Natural killer cell (primary cell): ENCODE measurements around the gene PRRT2. TPM values are rescaled to one million over a fixed set of nuclear protein-coding genes. Genes with fewer than 3 reads are reported as not detected.
"Not testable (repeated sequence)": the region's sequence is repeated elsewhere in the genome, so short reads cannot be mapped to it uniquely, and the experiment has no call there.

ENCODE experiments used
- ATAC-seq, 3 donors: fragments of 150-1000 bp in 2 of 3; fragments of 200-7000 bp in 1 of 3; cut with Tn5 transposase; 1 replicate in 1 of 3; 2 replicates in 2 of 3; pipeline ENCODE4 v1.10.0; 2021; ENCODE audit warnings: mild to moderate bottlenecking in 2 of 3, moderate library complexity in 2 of 3
- DNase-seq, 2 donors: peaks; one replicate each; pipeline versions ENCODE4 v3.0.0 to v3.0.0-alpha.2; 2013 to 2021; ENCODE audit warnings: mixed read lengths in 1 of 2
- H3K27ac ChIP-seq: one replicate; pipeline ENCODE4 v1.5.1; 2013; ENCODE audit warnings: mild to moderate bottlenecking, low read length
- H3K27me3 ChIP-seq: one replicate; pipeline ENCODE4 v1.6.1; 2013; ENCODE audit warnings: low read length; ENCODE audit not compliant: control insufficient read depth, insufficient read depth
- H3K36me3 ChIP-seq: one replicate; pipeline ENCODE4 v1.6.1; 2013; ENCODE audit warnings: low read length; ENCODE audit not compliant: control insufficient read depth, insufficient read depth
- H3K4me1 ChIP-seq: one replicate; pipeline ENCODE4 v1.6.1; 2013; ENCODE audit warnings: low read length; ENCODE audit not compliant: control insufficient read depth, insufficient read depth
- H3K4me3 ChIP-seq: one replicate; pipeline ENCODE4 v1.5.1; 2013; ENCODE audit warnings: low read length
- H3K9me3 ChIP-seq: one replicate; pipeline ENCODE4 v1.6.1; 2013; ENCODE audit warnings: low read length; ENCODE audit not compliant: control insufficient read depth, insufficient read depth
- H3K27ac Mint-ChIP-seq, 2 donors: one replicate each; pipeline ENCODE4 v1.8.0; 2022; ENCODE audit warnings: mild to moderate bottlenecking in 2 of 2, mixed read lengths in 2 of 2, moderate library complexity in 1 of 2
- H3K27me3 Mint-ChIP-seq, 2 donors: one replicate each; pipeline ENCODE4 v1.8.0; 2022; ENCODE audit warnings: low read depth in 2 of 2, mixed read lengths in 2 of 2
- H3K36me3 Mint-ChIP-seq: one replicate; pipeline ENCODE4 v1.8.0; 2022; ENCODE audit warnings: mixed read lengths
- H3K4me1 Mint-ChIP-seq, 2 donors: one replicate each; pipeline ENCODE4 v1.8.0; 2022; ENCODE audit warnings: mixed read lengths in 2 of 2
- H3K4me3 Mint-ChIP-seq: one replicate; pipeline ENCODE4 v1.8.0; 2022; ENCODE audit warnings: mild to moderate bottlenecking, moderate library complexity, mixed read lengths
- H3K9me3 Mint-ChIP-seq, 2 donors: one replicate each; pipeline ENCODE4 v1.8.0; 2022; ENCODE audit warnings: mixed read lengths in 2 of 2
- WGBS: methylation state at CpG from one replicate; pipeline ENCODE4 v1.1.7; 2013; ENCODE audit warnings: missing lambda C conversion rate; ENCODE audit not compliant: insufficient coverage; 5-methylcytosine and 5-hydroxymethylcytosine counted together
- intact Hi-C: fragments of 100-400 bp; cut with micrococcal nuclease; formaldehyde crosslinking; loops from one replicate; pipeline ENCODE4 v1.14.2; 2022
- total RNA-seq, 4 donors: library from RNA; stranded (reverse); fragments of 120-200 nt in 1 of 4; gene quantifications; one replicate each; pipeline versions ENCODE4 v1.2.3 to v1.2.4, GENCODE V29; 2013 to 2022
- TF ChIP-seq, protein P1 (sequence below): fragments of 200-600 bp; IDR thresholded peaks from one replicate; pipeline ENCODE4 v1.8.0; 2022; ENCODE audit warnings: antibody characterized with exemption

The PRRT2 gene
- total RNA-seq, 3 donors from 2014 or later (not counting 1 experiment from before 2014, with no cell fraction given): 0.70 to 1.4 (median 0.91) TPM

DNA sequence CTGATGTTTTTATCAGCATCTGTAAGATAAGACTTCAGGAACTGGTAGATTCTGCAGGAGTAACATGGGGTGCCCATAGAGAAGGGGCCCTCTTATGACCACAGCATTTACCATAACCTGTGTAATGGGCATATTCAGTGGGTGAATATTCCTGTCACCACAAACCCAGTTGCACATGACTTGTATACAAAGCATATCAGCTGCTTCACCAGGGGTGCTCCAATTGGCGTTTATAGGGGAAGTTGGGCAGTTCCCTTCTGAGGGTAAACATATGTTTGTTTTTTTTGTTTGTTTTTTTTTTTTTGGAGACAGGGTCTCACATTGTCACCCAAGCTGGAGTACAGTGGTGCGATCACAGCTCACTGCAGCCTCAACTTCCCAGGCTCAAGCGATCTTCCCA, 45.4 kb upstream of the PRRT2 start:
- Mint-ChIP-seq H3K27ac (no peak overlapping the region), H3K4me3 (no peak overlapping the region), H3K27me3 (peaks cover 0 to 2% of the 10 kb centered on the region in 2 donors), H3K9me3 (no peaks in the 10 kb centered on the region), H3K4me1 (peaks cover 9 to 10% of the 10 kb centered on the region in 2 donors), H3K36me3 (no peaks in the 10 kb centered on the region)
- H3K36me3 ChIP-seq: no peaks in the 10 kb centered on the region
- no peak for DNase-seq
- WGBS: 81% methylated on average over 3 of the region's 3 CpGs
- intact Hi-C loops: no loop called here
- peaks cover 14% of the 10 kb centered on the region for H3K4me1 ChIP-seq
- no peak for ATAC-seq
- no peak overlapping the region for H3K4me3 ChIP-seq
- H3K27ac ChIP-seq: no peak overlapping the region
- no peaks in the 10 kb centered on the region for H3K9me3 ChIP-seq
- no peaks in the 10 kb centered on the region for H3K27me3 ChIP-seq
- TF ChIP-seq, protein P1, sequence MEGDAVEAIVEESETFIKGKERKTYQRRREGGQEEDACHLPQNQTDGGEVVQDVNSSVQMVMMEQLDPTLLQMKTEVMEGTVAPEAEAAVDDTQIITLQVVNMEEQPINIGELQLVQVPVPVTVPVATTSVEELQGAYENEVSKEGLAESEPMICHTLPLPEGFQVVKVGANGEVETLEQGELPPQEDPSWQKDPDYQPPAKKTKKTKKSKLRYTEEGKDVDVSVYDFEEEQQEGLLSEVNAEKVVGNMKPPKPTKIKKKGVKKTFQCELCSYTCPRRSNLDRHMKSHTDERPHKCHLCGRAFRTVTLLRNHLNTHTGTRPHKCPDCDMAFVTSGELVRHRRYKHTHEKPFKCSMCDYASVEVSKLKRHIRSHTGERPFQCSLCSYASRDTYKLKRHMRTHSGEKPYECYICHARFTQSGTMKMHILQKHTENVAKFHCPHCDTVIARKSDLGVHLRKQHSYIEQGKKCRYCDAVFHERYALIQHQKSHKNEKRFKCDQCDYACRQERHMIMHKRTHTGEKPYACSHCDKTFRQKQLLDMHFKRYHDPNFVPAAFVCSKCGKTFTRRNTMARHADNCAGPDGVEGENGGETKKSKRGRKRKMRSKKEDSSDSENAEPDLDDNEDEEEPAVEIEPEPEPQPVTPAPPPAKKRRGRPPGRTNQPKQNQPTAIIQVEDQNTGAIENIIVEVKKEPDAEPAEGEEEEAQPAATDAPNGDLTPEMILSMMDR: no peak

DNA sequence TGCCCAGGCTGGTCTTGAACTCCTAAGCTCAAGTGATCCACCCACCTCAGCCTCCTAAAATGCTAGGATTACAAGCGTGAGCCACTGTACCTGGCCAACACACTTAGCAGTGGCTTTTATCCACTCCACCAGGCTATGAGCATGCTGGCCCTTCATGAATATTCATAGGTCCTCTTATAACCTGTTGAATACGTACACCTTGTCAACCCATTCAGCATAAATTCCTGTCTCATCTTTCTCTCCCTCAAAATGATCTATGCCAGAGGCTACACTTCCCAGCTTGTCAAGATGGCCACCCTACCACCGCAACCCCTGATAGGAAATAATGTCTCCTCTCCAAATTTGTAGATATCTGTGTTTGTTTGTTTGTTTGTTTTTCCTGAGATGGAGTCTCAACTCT, 44.9 kb upstream of the PRRT2 start:
- Histone ChIP-seq H3K9me3 (no peaks in the 10 kb centered on the region), H3K4me1 (peaks cover 14% of the 10 kb centered on the region), H3K36me3 (no peaks in the 10 kb centered on the region), H3K27ac (no peak overlapping the region), H3K27me3 (no peaks in the 10 kb centered on the region), H3K4me3 (no peak overlapping the region)
- ATAC-seq: no peak
- DNase-seq: no peak
- H3K4me1 Mint-ChIP-seq: peaks cover 9 to 10% of the 10 kb centered on the region in 2 donors
- intact Hi-C loops: no loop called here
- H3K9me3 Mint-ChIP-seq: no peaks in the 10 kb centered on the region
- no peak overlapping the region for H3K4me3 Mint-ChIP-seq
- no peaks in the 10 kb centered on the region for H3K36me3 Mint-ChIP-seq
- WGBS: 94% methylated on average over 2 of the region's 3 CpGs
- no peak overlapping the region for H3K27ac Mint-ChIP-seq
- TF ChIP-seq, protein P1: no peak
- H3K27me3 Mint-ChIP-seq: peaks cover 0 to 2% of the 10 kb centered on the region in 2 donors

GRCh38 chr16:29769507-29769906, 42.5 kb upstream of the PRRT2 start:
- Mint-ChIP-seq H3K27me3 (peaks cover 0 to 2% of the 10 kb centered on the region in 2 donors), H3K4me3 (no peak overlapping the region), H3K27ac (no peak overlapping the region), H3K4me1 (peaks cover 0 to under 1% of the 10 kb centered on the region in 2 donors), H3K36me3 (no peaks in the 10 kb centered on the region), H3K9me3 (no peaks in the 10 kb centered on the region)
- no peak overlapping the region for H3K27ac ChIP-seq
- ATAC-seq (no peak), DNase-seq (no peak)
- intact Hi-C loops: no loop called here
- no peaks in the 10 kb centered on the region for H3K4me1 ChIP-seq
- H3K4me3 ChIP-seq: no peak overlapping the region
- 92% methylated on average over 2 of the region's 2 CpGs for WGBS
- H3K36me3 ChIP-seq: no peaks in the 10 kb centered on the region
- no peaks in the 10 kb centered on the region for H3K9me3 ChIP-seq
- H3K27me3 ChIP-seq: no peaks in the 10 kb centered on the region
- TF ChIP-seq, protein P1: no peak

- intact Hi-C loops: no loop called here
- H3K4me3 ChIP-seq: no peak overlapping the region
- H3K4me1 ChIP-seq: no peaks in the 10 kb centered on the region
- H3K27ac ChIP-seq: no peak overlapping the region
- no peaks in the 10 kb centered on the region for H3K36me3 ChIP-seq
- peaks cover 0 to 5% of the 10 kb centered on the region in 2 donors for H3K4me1 Mint-ChIP-seq
- no peaks in the 10 kb centered on the region for H3K27me3 Mint-ChIP-seq
- no peaks in the 10 kb centered on the region for H3K27me3 ChIP-seq
- TF ChIP-seq, protein P1: no peak
- DNase-seq (no peak), ATAC-seq (no peak)
- H3K27ac Mint-ChIP-seq: no peak overlapping the region
- H3K4me3 Mint-ChIP-seq: no peak overlapping the region
- H3K9me3 Mint-ChIP-seq: no peaks in the 10 kb centered on the region
- no peaks in the 10 kb centered on the region for H3K9me3 ChIP-seq
- no peaks in the 10 kb centered on the region for H3K36me3 Mint-ChIP-seq
- WGBS: 83% methylated on average over 7 of the region's 7 CpGs
Observed at GRCh38 chr16:29770250-29770929, 41.6 kb upstream of the PRRT2 start.

DNA sequence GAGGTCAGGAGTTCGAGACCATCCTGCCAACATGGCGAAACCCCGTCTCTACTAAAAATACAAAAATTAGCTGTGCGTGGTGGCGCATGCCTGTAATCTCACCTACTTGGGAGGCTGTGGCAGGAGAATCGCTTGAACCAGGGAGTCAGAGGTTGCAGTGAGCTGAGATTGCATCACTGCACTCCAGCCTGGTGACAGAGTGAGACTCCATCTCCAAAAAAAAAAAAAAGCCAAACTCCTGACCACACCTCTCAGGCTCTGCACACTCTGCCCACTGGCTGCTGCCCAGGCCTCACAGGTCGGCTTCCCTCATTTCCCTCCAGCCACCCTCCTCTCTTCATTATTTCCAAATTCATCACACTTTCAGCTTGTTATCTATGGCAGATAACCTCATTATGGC, 39.7 kb upstream of the PRRT2 start:
- H3K36me3 ChIP-seq, H3K9me3 Mint-ChIP-seq, H3K27me3 Mint-ChIP-seq, H3K27ac Mint-ChIP-seq, H3K9me3 ChIP-seq, H3K4me1 ChIP-seq, H3K36me3 Mint-ChIP-seq, intact Hi-C loops, H3K4me1 Mint-ChIP-seq, DNase-seq, H3K27me3 ChIP-seq, H3K4me3 ChIP-seq, ATAC-seq, H3K27ac ChIP-seq, H3K4me3 Mint-ChIP-seq: not testable (repeated sequence)
- WGBS: 94% methylated on average over 7 of the region's 7 CpGs
